HepG2 (cell line): Measurements from ENCODE around the gene KCNQ5. TPM values are rescaled to one million over a fixed set of nuclear protein-coding genes. Genes with fewer than 3 reads are reported as not detected.

ENCODE experiments used
- ATAC-seq: fragments of 200-7000 bp; cut with Tn5 transposase; 3 replicates; pipeline ENCODE4 v1.9.1; 2020; ENCODE audit warnings: mild to moderate bottlenecking, moderate library complexity
- BruUV-seq: library from RNA; stranded (reverse); fragments of 400-500 nt; replicated peaks from 2 replicates; lab custom pipeline; 2021; lab: Mats Ljungman, UMichigan
- CTCF ChIA-PET: fragments of 300-600 bp; formaldehyde crosslinking; extraction: SDS; loops from one replicate; lab custom pipeline; 2021; ENCODE audit warnings: low total read pairs, inconsistent platforms, low intra/inter-chr PET ratio; lab: Yijun Ruan, JAX
- POLR2A ChIA-PET: fragments of 350-600 bp; sonication (Branson Sonifier 250); formaldehyde crosslinking; loops from one replicate; lab custom pipeline; 2020; ENCODE audit warnings: antibody characterized with exemption, inconsistent platforms; lab: Yijun Ruan, JAX
- DNase-seq: peaks from one replicate; pipeline ENCODE4 v3.0.0-alpha.2; 2015; ENCODE audit warnings: low spot score
- FAIRE-seq: peaks from 3 replicates; lab custom pipeline; 2011; peaks lifted over from hg19 to GRCh38; lab: Jason Lieb, UNC
- H2AFZ ChIP-seq: one replicate; pipeline ENCODE4 v1.6.1; 2011; ENCODE audit warnings: low read length, inconsistent platforms
- H3K27ac ChIP-seq: fragments of 300-600 bp; 3 replicates; pipeline ENCODE4 v1.8.0; 2011; ENCODE audit warnings: mixed run types, mild to moderate bottlenecking, mixed read lengths, low read length, inconsistent platforms; ENCODE audit not compliant: insufficient read depth; ENCODE audit errors: extremely low read length
- H3K27me3 ChIP-seq, 2 experiments: fragments of 200-600 bp in 1 of 2; 2 replicates in 1 of 2; 3 replicates in 1 of 2; pipeline versions ENCODE4 v1.6.0 to v1.8.0; 2011; ENCODE audit warnings: low read length in 2 of 2, mild to moderate bottlenecking in 2 of 2, moderate library complexity in 2 of 2, inconsistent platforms in 1 of 2; ENCODE audit not compliant: insufficient read depth in 2 of 2, control insufficient read depth in 1 of 2
- H3K36me3 ChIP-seq, 2 experiments: fragments of 200-600 bp in 1 of 2; replicated peaks in 1 of 2; 2 replicates in 1 of 2; 3 replicates in 1 of 2; pipeline versions ENCODE4 v1.5.1 to v1.8.0; 2011; ENCODE audit warnings: low read length in 2 of 2, inconsistent platforms in 1 of 2; ENCODE audit not compliant: insufficient read depth in 2 of 2, control insufficient read depth in 1 of 2
- H3K4me1 ChIP-seq: 2 replicates; pipeline ENCODE4 v1.5.1; 2012; ENCODE audit warnings: low read length, inconsistent platforms; ENCODE audit not compliant: insufficient read depth
- H3K4me2 ChIP-seq: 2 replicates; pipeline ENCODE4 v1.6.0; 2011; ENCODE audit warnings: low read depth, low read length, inconsistent platforms
- H3K4me3 ChIP-seq, 3 experiments: fragments of 200-600 bp in 1 of 3; sonication (generic), shearing (Covaris generic) in 1 of 3; replicated peaks in 1 of 3; 2 replicates each; pipeline ENCODE4 v1.5.1; 2011 to 2016; ENCODE audit warnings: low read length in 3 of 3, inconsistent platforms in 2 of 3, low read depth in 2 of 3, mild to moderate bottlenecking in 2 of 3, control low read depth in 1 of 3, mixed read lengths in 1 of 3; ENCODE audit not compliant: insufficient read depth in 1 of 3
- H3K79me2 ChIP-seq: one replicate; pipeline ENCODE4 v1.6.1; 2011; ENCODE audit warnings: low read length, inconsistent platforms; ENCODE audit not compliant: insufficient read depth
- H3K9ac ChIP-seq: 2 replicates; pipeline ENCODE4 v1.6.0; 2011; ENCODE audit warnings: mild to moderate bottlenecking, low read depth, low read length, inconsistent platforms; ENCODE audit not compliant: insufficient read depth
- H3K9me3 ChIP-seq: 2 replicates; pipeline ENCODE4 v1.5.1; 2012; ENCODE audit warnings: mild to moderate bottlenecking, low read length
- H4K20me1 ChIP-seq: 2 replicates; pipeline ENCODE4 v1.6.0; 2011; ENCODE audit warnings: inconsistent platforms, mild to moderate bottlenecking, low read length, moderate library complexity; ENCODE audit not compliant: insufficient read depth
- ATF5 ChIP-seq: sonication (generic); formaldehyde crosslinking; IDR thresholded peaks from 2 replicates; pipeline ENCODE4 v1.4.0; 2020; ENCODE audit warnings: mild to moderate bottlenecking, low read depth, missing genetic modification reagents
- HMG20A ChIP-seq: IDR thresholded peaks from 2 replicates; pipeline ENCODE4 v1.6.1; 2016; ENCODE audit warnings: borderline replicate concordance
- MXD1 ChIP-seq: sonication (generic); formaldehyde crosslinking; IDR thresholded peaks from 2 replicates; pipeline ENCODE4 v1.4.0; 2020; ENCODE audit warnings: mild to moderate bottlenecking, missing genetic modification reagents
- NFKBIZ ChIP-seq: IDR thresholded peaks from 2 replicates; pipeline ENCODE4 v1.6.1; 2018; ENCODE audit warnings: missing genetic modification reagents, missing compliant biosample characterization
- SPEN ChIP-seq: sonication (generic); formaldehyde crosslinking; IDR thresholded peaks from 2 replicates; pipeline ENCODE4 v1.5.1; 2020; ENCODE audit warnings: low read depth, mild to moderate bottlenecking, missing genetic modification reagents
- ZFX ChIP-seq: sonication (generic); formaldehyde crosslinking; IDR thresholded peaks from 2 replicates; pipeline ENCODE4 v1.4.0; 2020; ENCODE audit warnings: mild to moderate bottlenecking, low read depth, missing genetic modification reagents, moderate library complexity
- ZNF10 ChIP-seq: sonication (generic); formaldehyde crosslinking; IDR thresholded peaks from 2 replicates; pipeline ENCODE4 v1.4.0; 2020; ENCODE audit warnings: mild to moderate bottlenecking, low read depth, missing genetic modification reagents, borderline replicate concordance
- ZNF251 ChIP-seq: sonication (generic); formaldehyde crosslinking; IDR thresholded peaks from 2 replicates; pipeline ENCODE4 v1.9.0; 2021; ENCODE audit warnings: mild to moderate bottlenecking, missing genetic modification reagents
- ZNF33B ChIP-seq: sonication (generic); formaldehyde crosslinking; IDR thresholded peaks from 2 replicates; pipeline ENCODE4 v1.5.1; 2020; ENCODE audit warnings: mild to moderate bottlenecking, missing genetic modification reagents
- ZNF569 ChIP-seq: sonication (generic); formaldehyde crosslinking; IDR thresholded peaks from 2 replicates; pipeline ENCODE4 v1.5.0; 2020; ENCODE audit warnings: mild to moderate bottlenecking, missing genetic modification reagents, moderate library complexity, borderline replicate concordance
- ZNF792 ChIP-seq: IDR thresholded peaks from 2 replicates; pipeline ENCODE4 v1.6.1; 2016
- WGBS: methylation state at CpG from one replicate; pipeline ENCODE4 v1.1.6; 2017; ENCODE audit warnings: low lambda C conversion rate; 5-methylcytosine and 5-hydroxymethylcytosine counted together
- in situ Hi-C: cut with HindIII; loops from 2 replicates; pipeline ENCODE4 v1.10.0; 2017; ENCODE audit warnings: low pct_unique_long_range_greater_than_20kb; ENCODE audit not compliant: extremely low pct_ligation_motif_present
- intact Hi-C: fragments of 100-400 bp; cut with micrococcal nuclease; formaldehyde crosslinking; loops from one replicate; pipeline ENCODE4 v1.10.0; 2022; ENCODE audit not compliant: unreplicated experiment
- polyA plus RNA-seq, 8 experiments: library from polyadenylated mRNA; depleted of rRNA in 3 of 8; stranded (reverse) in 7 of 8; unstranded in 1 of 8; fragments of >200 nt; fragmentation: Illumina TruSeq in 4 of 8; extraction: Trizol in 4 of 8; gene quantifications; 2 replicates each; pipeline versions ENCODE4 v1.2.1 to v1.2.3, GENCODE V29; 2011 to 2016; ENCODE audit warnings: low read depth in 4 of 8, missing spikeins in 1 of 8, mixed read lengths in 1 of 8; ENCODE audit not compliant: insufficient read depth in 1 of 8
- total RNA-seq, 5 experiments: library from RNA; depleted of rRNA; stranded (reverse); fragments of >200 nt; fragmentation: Illumina TruSeq; extraction: Trizol; gene quantifications; 2 replicates each; pipeline ENCODE4 v1.2.3, GENCODE V29; 2016; ENCODE audit warnings: low read depth in 1 of 5

The KCNQ5 gene
- total and polyA plus RNA-seq, 2 of the 13 experiments (the other 11 are each of a cell fraction or from before 2014, with no cell fraction given): 0.04 TPM; not detected in 1

DNA sequence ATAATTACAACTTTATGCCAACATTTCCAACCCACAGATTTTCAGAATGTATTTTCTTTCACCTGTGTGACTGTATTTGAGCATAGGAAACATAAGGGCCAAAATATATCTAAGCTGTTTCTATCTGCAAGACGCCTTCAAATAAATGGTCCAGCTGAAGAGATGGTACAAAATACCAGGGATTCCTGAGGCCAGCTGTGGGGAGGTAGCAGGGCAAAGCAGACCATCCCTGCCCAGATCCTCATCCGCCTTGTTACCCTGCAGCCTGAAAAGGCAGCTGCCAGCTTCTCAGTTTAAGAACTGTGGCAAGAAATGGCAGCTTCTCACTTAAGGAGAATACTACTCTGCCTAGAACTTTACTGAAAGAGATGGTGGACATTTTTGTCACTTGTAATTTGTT is 460.1 kb downstream of the KCNQ5 start:
- TF ChIP-seq ZNF33B (CRISPR knock-in tag) (no peak), ZNF569 (no peak), ZNF10 (no peak), ATF5 (CRISPR knock-in tag) (no peak), NFKBIZ (CRISPR knock-in tag) (no peak), HMG20A (no peak), MXD1 (no peak), ZNF251 (CRISPR knock-in tag) (no peak), SPEN (CRISPR knock-in tag) (no peak), ZNF792 (CRISPR knock-in tag) (no peak), ZFX (CRISPR knock-in tag) (no peak)
- no peak overlapping the region for H3K4me3 ChIP-seq
- in situ Hi-C loops (no loop called here), intact Hi-C loops (no loop called here)
- DNase-seq: no peak
- ChIA-PET CTCF (no interaction called here), POLR2A (no interaction called here)
- H3K9me3 ChIP-seq: no peaks in the 10 kb centered on the region
- H3K4me2 ChIP-seq: no peak overlapping the region
- BruUV-seq: no TSS peak
- H3K27ac ChIP-seq: no peak overlapping the region
- H3K79me2 ChIP-seq: no peaks in the 10 kb centered on the region
- no peak for ATAC-seq
- H3K36me3 ChIP-seq: no peaks in the 10 kb centered on the region
- 8% methylated on average over 2 of the region's 2 CpGs for WGBS
- H3K9ac ChIP-seq: no peak overlapping the region
- H4K20me1 ChIP-seq: no peaks in the 10 kb centered on the region
- H3K4me1 ChIP-seq: no peaks in the 10 kb centered on the region
- FAIRE-seq: no peak
- H2AFZ ChIP-seq: no peak overlapping the region
- H3K27me3 ChIP-seq: no peaks in the 10 kb centered on the region; a peak in 1 of 5 replicates
